HG03521 (cell line): ENCODE results near the gene CENPM.

Experiments used
- ATAC-seq: cut with Tn5 transposase; IDR thresholded peaks from one replicate; pipeline ENCODE4 v1.9.1; 2021; ENCODE audit warnings: mild to moderate bottlenecking, moderate library complexity; ENCODE audit not compliant: unreplicated experiment

Gene CENPM

DNA sequence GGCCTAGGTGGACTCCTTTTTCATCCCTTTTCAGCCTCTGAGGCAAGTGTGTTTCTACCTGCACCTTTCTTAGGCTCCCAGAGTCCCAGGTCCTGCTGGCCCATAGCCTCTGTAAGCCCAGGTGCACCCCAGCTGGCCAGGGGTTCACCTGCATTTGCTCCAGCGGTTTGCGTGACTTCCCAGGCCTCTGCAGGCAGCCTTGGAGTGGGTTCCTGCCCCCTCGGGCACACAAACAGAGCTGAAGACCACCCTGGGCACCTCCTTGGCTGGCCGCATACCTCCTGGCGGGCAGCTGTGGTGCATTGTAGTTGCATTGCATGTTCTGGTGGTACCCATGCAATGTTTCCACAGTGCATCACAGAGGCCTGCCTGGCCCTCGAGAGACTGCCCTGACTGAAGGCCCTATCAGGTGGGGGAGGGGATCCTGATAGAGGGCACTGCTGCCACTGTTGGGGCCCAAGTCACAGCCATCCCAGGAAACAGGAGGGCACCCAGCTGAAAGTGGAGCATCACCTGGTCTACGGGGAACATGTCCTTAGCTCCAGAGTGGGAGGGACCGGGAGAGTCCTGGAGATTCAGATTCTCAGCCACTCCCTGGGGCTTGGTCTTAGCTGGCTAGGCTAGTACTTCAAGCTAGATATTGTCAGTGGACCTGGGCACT is 46.2 kb downstream of the CENPM start:
- no peak for ATAC-seq

DNA sequence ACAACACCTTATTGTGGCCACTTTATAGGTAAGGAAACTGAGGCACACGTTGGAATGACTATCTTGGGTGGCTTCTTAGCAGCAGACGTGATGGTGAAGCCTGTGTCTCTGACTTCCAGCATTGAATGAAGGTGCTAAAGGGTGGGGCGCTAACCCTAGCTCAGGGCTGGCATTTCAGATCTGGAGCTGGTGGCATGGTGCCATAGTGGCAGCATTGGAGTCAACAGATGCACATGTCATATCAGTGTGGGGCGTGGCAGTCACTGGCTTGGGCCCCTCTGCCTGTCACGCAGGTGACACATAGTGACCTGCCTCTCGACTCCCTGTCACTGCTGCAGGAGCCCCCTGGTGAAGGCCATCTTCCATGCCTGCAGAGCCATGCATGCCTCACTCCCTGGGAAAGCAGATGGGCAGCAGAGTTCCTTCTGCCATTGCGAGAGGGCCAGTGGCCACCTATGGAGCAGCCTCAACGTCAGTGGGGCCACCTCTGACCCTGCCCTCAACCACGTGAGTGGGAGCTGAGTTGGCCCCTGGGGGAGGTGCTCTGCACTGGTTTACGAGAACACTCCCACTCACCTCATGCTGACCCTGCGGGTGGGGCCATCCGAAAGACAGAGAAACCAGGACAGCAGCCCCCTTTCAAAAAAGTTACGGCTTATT is 46.8 kb downstream of the CENPM start:
- no peak for ATAC-seq

DNA sequence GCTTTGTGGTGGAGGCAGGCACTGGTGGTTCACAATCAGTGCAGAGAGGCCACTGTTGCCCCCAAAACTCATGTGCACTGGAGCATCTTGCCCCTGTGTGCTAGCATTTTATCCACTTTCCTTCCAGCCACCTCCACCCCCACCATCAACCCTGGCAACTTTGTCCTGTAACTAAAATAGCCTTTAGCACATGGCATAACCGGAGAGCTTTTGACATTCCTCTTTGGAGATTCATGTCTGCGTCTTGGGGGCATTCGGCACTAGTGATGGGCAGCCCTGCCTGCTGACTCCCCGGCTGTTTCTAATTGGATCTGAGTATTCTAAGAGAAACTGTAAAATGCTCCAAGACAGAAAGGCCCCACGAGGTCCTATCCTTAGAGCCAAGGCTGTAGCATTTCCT is 47.8 kb downstream of the CENPM start:
- no peak for ATAC-seq

DNA sequence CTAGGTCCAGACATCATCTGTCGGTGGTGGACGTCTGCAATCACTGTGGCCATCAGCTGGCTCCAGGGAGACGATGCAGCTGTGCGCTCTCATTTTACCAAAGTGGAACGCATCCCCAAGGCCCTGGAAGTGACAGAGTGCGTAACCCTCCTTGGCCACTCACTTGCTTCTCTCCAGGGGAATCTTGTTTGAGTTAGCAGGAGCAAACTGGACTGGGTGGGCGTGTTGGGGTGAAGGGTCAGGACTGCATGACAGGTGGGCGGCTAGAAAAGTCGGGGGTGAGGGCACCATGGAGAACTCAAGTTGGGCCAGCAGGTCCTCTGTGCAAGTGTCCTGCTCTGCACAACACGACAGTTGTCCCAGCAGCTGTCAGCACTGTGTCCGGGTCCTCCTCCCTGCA is 48.3 kb downstream of the CENPM start:
- ATAC-seq: no peak

DNA sequence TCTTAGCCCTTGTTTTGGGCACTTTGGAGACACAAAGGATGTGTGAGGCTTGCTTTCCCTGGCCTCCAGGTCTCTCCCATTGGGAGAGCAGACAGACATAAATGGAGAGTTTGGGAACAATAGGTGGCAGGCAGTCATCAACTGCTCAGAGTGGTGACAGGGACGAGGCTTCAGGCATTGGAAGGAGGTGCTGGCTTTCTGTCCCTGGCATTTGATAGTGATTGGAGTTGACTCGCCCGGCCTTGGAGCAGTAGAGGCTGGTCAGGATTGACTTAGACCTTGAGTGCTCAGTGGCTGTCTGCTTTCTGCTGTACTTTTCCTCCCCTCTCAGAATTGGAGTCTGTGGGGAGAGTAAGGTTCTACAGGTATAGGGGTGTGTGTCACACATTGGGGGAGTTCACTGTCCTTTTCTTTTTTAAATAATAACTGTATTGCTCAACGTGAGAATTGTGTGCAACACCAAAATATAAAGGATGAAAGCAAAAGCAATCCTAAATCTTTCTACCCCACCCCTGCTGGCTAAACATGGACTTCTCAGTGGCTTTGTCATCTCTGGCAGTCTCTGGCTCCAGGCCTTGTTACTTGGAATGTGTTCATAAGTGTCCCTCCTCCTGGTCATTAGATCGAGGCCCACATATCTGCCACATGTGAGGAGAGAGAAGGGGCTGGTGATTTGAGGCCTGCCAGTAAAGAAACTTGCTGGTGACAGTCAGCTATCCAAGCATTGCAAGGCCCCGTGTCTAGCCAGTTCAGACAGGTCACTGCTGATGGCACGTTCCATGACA is 53.2 kb downstream of the CENPM start:
- no peak for ATAC-seq

DNA sequence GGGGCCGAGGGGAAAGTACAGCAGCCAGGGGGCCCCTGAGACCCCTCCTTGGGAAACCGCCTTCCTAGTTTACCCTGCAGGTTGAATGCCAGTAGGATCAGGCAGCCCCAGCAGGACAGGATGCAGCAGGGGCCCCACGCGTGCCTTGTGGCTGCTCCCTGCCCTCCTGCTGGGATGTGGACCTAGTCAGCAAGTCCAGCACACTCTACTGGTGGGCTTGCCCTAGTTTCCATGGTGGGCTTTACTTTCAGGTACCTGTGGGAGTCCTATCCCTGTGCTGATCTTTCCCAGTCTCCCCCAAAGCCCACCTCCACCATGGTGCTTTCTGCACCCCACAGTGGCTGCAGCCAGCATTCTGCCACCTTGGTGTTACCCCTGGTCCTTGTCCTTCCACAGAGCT is 54.2 kb downstream of the CENPM start:
- no peak for ATAC-seq

DNA sequence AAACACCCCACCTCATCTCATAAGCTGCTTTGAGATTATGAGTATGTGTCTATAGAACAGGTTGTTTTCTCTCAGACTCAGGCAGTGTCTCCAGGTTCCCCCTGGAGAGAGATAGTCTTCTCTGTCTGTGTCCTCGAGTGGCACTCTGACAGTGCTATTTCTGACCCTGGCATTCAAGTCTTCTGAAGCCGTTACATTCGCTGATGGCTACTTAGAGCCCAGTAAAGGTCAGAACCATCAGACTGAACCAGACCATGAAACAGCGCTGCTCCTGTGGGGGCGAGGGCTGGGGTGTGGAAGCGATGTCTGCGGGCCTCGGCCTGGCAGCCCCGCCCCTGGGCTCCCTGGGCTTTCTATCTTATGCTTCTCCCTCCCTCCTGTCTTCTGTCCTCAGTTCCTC is 55.5 kb downstream of the CENPM start:
- no peak for ATAC-seq
